Fibroblast of skin of left biceps (primary cell): ENCODE data around the gene LGI4.
"Not testable (repeated sequence)": the region's sequence is repeated elsewhere in the genome, so short reads cannot be mapped to it uniquely, and the experiment has no call there.

Experiments used
- DNase-seq, 2 experiments: peaks; one replicate each; pipeline ENCODE4 v3.0.0-alpha.2; 2013; ENCODE audit warnings: low read depth in 2 of 2

The LGI4 gene

GRCh38 chr19:35141837-35142605 lies 7.2 kb upstream of the LGI4 start:
- DNase-seq, result no peak

- DNase-seq, result peak; percentile 64 to 65
These were observed 6.3 kb upstream of the LGI4 start for GRCh38 chr19:35140962-35141836.

GRCh38 chr19:35140207-35140961 lies 5.5 kb upstream of the LGI4 start:
- DNase-seq, result no peak

- DNase-seq, result no peak
These were observed 3.5 kb upstream of the LGI4 start, which contains the start of gene FXYD1 for GRCh38 chr19:35138305-35138892. FXYD1 (plus strand) TSS chr19:35138824; CDS start chr19:35140080, 1,256 bp downstream.

GRCh38 chr19:35136977-35137702 lies 2.3 kb upstream of the LGI4 start:
- DNase-seq, result no peak

- no peak for DNase-seq
These were observed 1.4 kb upstream of the LGI4 start for GRCh38 chr19:35136231-35136630.

GRCh38 chr19:35135389-35135909 lies 590 bp upstream of the LGI4 start:
- no peak for DNase-seq

GRCh38 chr19:35133826-35134225 lies 1.0 kb downstream of the LGI4 start:
- no peak for DNase-seq

- no peak for DNase-seq
These were observed 2.6 kb downstream of the LGI4 start for GRCh38 chr19:35132254-35132653.

GRCh38 chr19:35130761-35131720 lies 3.8 kb downstream of the LGI4 start:
- no peak for DNase-seq

GRCh38 chr19:35129724-35130274 lies 5.1 kb downstream of the LGI4 start:
- not testable (repeated sequence) for DNase-seq

GRCh38 chr19:35128398-35129057 lies 6.3 kb downstream of the LGI4 start:
- no peak for DNase-seq

- DNase-seq, result no peak
These were observed 7.0 kb downstream of the LGI4 start for GRCh38 chr19:35127871-35128270.

- DNase-seq, result no peak
These were observed 8.3 kb downstream of the LGI4 start for GRCh38 chr19:35126624-35126959.

- no peak for DNase-seq
These were observed 8.9 kb downstream of the LGI4 start for GRCh38 chr19:35125749-35126623.

GRCh38 chr19:35125270-35125717 lies 9.6 kb downstream of the LGI4 start:
- DNase-seq, result no peak
